ENCODE results near the gene COL3A1.
A peak's percentile ranks its signal among the peaks of the same experiment; 100 is the strongest.

The COL3A1 gene

GRCh38 chr2:188976545-188977268 lies 2.5 kb downstream of the COL3A1 start:
- DNase-seq, result peak; percentile 75

- no peak for DNase-seq
Observed at GRCh38 chr2:188977317-188977716, 3.1 kb downstream of the COL3A1 start.

- DNase-seq, result peak; percentile 94
Observed at GRCh38 chr2:188978291-188979081, 4.3 kb downstream of the COL3A1 start.

GRCh38 chr2:188979187-188980114 lies 5.3 kb downstream of the COL3A1 start:
- DNase-seq, result peak; percentile 62

GRCh38 chr2:188983427-188984064 lies 9.4 kb downstream of the COL3A1 start:
- DNase-seq, result peak; percentile 85

- DNase-seq, result peak; percentile 84
Observed at GRCh38 chr2:188984065-188984491, 9.9 kb downstream of the COL3A1 start.

GRCh38 chr2:188984680-188985079 lies 10.5 kb downstream of the COL3A1 start:
- DNase-seq, result peak; percentile 95

GRCh38 chr2:188986839-188987238 lies 12.7 kb downstream of the COL3A1 start:
- DNase-seq, result peak; percentile 80

GRCh38 chr2:188993247-188993646 lies 19.1 kb downstream of the COL3A1 start:
- no peak for DNase-seq

GRCh38 chr2:188997263-188997662 lies 23.1 kb downstream of the COL3A1 start:
- DNase-seq, result no peak

- DNase-seq, result no peak
Observed at GRCh38 chr2:189000221-189000620, 26.0 kb downstream of the COL3A1 start.

GRCh38 chr2:189002079-189002478 lies 27.9 kb downstream of the COL3A1 start:
- peak; percentile 60 for DNase-seq

- DNase-seq, result no peak
Observed at GRCh38 chr2:189008555-189009262, 34.5 kb downstream of the COL3A1 start.

GRCh38 chr2:189010536-189010935 lies 36.4 kb downstream of the COL3A1 start:
- no peak for DNase-seq

GRCh38 chr2:189012351-189012750 lies 38.2 kb downstream of the COL3A1 start:
- DNase-seq, result no peak

GRCh38 chr2:189013031-189013430 lies 38.9 kb downstream of the COL3A1 start:
- DNase-seq, result no peak

- peak; percentile 58 for DNase-seq
Observed at GRCh38 chr2:189013671-189014448, 39.7 kb downstream of the COL3A1 start.

- DNase-seq, result peak; percentile 62
Observed at GRCh38 chr2:189014449-189015138, 40.4 kb downstream of the COL3A1 start.

- peak; percentile 53 for DNase-seq
Observed at GRCh38 chr2:189015359-189015758, 41.2 kb downstream of the COL3A1 start.

GRCh38 chr2:189016311-189016861 lies 42.2 kb downstream of the COL3A1 start:
- DNase-seq, result no peak
